GM12864 (cell line): ENCODE data around the gene ESYT2.

Experiments used
- DNase-seq: peaks from one replicate; pipeline ENCODE4 v3.0.0-alpha.2; 2011; ENCODE audit warnings: low read depth
- H3K4me3 ChIP-seq: 2 replicates; pipeline ENCODE4 v1.5.1; 2011; ENCODE audit warnings: mild to moderate bottlenecking, low read depth, low read length, control low read depth
- CTCF ChIP-seq: IDR thresholded peaks from 2 replicates; pipeline ENCODE4 v1.5.1; 2011; ENCODE audit warnings: low read depth, mild to moderate bottlenecking, moderate library complexity, low read length, control low read depth, inconsistent platforms; ENCODE audit errors: missing control alignments

ESYT2 gene

GRCh38 chr7:158759749-158760444 lies 69.4 kb downstream of the ESYT2 start:
- DNase-seq, result no peak
- H3K4me3 ChIP-seq, result no peak overlapping the region
- no peak for TF ChIP-seq CTCF

- TF ChIP-seq CTCF, result no peak
- H3K4me3 ChIP-seq, result no peak overlapping the region
- DNase-seq, result no peak
These were observed 70.1 kb downstream of the ESYT2 start for GRCh38 chr7:158759245-158759614.

GRCh38 chr7:158758586-158759244 lies 70.6 kb downstream of the ESYT2 start:
- TF ChIP-seq CTCF, result no peak
- no peak for DNase-seq
- no peak overlapping the region for H3K4me3 ChIP-seq

- no peak overlapping the region for H3K4me3 ChIP-seq
- DNase-seq, result no peak
- TF ChIP-seq CTCF, result no peak
These were observed 71.8 kb downstream of the ESYT2 start for GRCh38 chr7:158757404-158757989.

- H3K4me3 ChIP-seq, result no peak overlapping the region
- TF ChIP-seq CTCF, result no peak
- no peak for DNase-seq
These were observed 74.4 kb downstream of the ESYT2 start for GRCh38 chr7:158754746-158755444.

GRCh38 chr7:158753900-158754299 lies 75.4 kb downstream of the ESYT2 start:
- no peak for TF ChIP-seq CTCF
- DNase-seq, result no peak
- H3K4me3 ChIP-seq, result no peak overlapping the region
